Activated T-cell treated with anti-CD3 and anti-CD28 coated beads, Interleukin-2, amount 50 U/mL, for 4 hours (primary cell): ENCODE data around the gene PDIK1L. TPM values are rescaled to one million over a fixed set of nuclear protein-coding genes. Genes with fewer than 3 reads are reported as not detected.

Experiments
- ATAC-seq, 2 donors: fragments of 200-7000 bp; cut with Tn5 transposase; one replicate each; pipeline ENCODE4 v1.10.0; 2021
- DNase-seq: peaks from one replicate; pipeline ENCODE4 v3.0.0-alpha.2; 2020
- H3K27me3 Mint-ChIP-seq: one replicate; pipeline ENCODE4 v1.8.0; 2021; ENCODE audit warnings: low read depth, mixed read lengths
- H3K36me3 Mint-ChIP-seq: one replicate; pipeline ENCODE4 v1.8.0; 2022; ENCODE audit warnings: mixed read lengths; ENCODE audit not compliant: insufficient read depth
- H3K4me1 Mint-ChIP-seq: one replicate; pipeline ENCODE4 v1.8.0; 2021; ENCODE audit warnings: low read depth, mixed read lengths
- H3K4me3 Mint-ChIP-seq: one replicate; pipeline ENCODE4 v1.8.0; 2021; ENCODE audit warnings: mild to moderate bottlenecking, moderate library complexity, mixed read lengths
- H3K9me3 Mint-ChIP-seq: one replicate; pipeline ENCODE4 v1.8.0; 2021; ENCODE audit warnings: mixed read lengths
- total RNA-seq, 3 donors: library from RNA; stranded (reverse); gene quantifications; one replicate each; pipeline ENCODE4 v1.2.1, GENCODE V29; 2021

The PDIK1L gene
- total RNA-seq, 3 donors from 2014 or later = 9.6 to 13.5 (median 12.2) TPM

DNA sequence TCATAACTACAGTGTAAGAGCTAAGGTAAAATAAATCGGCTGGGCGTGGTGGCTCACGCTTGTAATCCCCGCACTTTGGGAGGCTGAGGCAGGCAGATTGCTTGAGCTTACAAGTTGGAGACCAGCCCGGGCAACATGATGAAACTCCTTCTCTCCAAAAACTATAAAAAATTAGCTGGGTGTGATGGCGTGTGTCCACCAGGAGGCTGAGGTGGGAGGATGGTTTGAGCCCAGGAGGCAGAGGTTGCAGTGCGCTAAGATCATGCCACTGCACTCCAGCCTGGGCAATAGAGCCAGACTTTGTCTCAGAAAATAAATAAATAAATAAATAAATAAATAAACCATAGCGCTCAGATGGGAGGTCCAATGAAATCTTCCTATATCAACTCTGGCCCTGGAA lies 30.5 kb downstream of the PDIK1L start:
- no peaks in the 10 kb centered on the region for H3K36me3 Mint-ChIP-seq
- H3K9me3 Mint-ChIP-seq = no peaks in the 10 kb centered on the region
- peaks cover 10% of the 10 kb centered on the region for H3K4me1 Mint-ChIP-seq
- DNase-seq (no peak), ATAC-seq (no peak)
- no peak overlapping the region for H3K4me3 Mint-ChIP-seq
- peaks cover 5% of the 10 kb centered on the region for H3K27me3 Mint-ChIP-seq

DNA sequence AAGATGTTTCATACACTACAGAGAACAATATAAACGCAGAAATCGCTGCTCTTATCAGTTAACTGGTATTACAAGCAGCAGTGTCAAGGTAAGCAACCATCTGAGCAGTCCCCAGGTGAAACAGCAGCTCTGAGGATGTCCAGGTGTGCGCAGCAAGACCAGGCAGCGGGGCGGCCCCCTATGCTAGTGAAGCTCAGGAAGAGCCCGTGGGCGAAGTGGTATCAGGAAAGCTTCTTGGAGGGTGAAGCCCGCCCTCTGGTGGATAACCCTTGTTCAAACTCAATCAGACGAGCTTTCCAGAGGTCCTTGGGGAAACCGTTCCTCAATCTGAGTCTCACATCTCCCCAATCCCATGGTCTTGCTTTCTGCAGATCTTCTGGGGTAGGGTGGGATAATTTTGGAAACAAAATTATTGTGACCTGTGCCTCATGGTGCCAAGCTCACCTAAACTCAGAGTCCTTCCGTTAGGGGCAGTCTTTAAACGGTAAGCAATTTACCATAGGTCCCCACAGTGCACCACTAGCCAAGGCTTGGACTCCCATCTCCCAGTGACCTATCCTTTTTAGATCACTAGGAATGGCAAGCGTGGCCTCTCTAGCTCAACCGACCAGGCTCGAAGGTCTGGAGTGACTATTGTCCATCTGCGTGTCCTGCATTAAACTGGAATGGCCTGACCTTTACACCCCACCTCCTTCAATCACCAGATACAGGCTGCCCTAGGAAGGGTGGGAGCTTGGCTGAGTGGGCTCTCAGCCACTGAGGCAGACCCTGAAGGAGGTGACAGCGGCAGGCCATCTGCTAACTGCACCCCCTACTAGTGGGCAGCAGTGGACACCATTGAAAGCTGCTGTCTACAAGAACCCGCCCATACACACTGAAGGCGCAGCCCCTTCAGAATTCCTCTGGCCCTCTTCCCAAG lies 33.7 kb downstream of the PDIK1L start:
- DNase-seq (peak; percentile 80), ATAC-seq (peak; percentile 81 to 96)
- no peak overlapping the region for H3K4me3 Mint-ChIP-seq
- no peaks in the 10 kb centered on the region for H3K36me3 Mint-ChIP-seq
- peaks cover 7% of the 10 kb centered on the region for H3K27me3 Mint-ChIP-seq
- H3K9me3 Mint-ChIP-seq = no peaks in the 10 kb centered on the region
- H3K4me1 Mint-ChIP-seq = peaks cover 3% of the 10 kb centered on the region

DNA sequence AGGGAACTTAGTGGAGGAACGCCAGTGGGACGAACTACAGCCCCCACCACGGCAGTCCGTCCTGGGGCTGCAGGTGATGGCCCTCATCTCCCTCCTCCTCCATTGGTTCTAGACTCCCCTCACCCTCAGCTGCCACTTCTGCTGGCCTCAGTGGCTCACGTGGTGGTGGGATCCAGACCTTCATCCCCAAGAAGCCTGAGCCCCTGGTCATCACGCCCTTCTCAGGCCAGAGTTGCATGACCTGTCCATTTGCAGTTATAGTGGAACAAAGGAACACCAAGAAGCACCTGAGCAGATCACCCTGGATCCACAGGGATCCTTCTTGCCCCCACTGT lies 34.3 kb downstream of the PDIK1L start:
- Mint-ChIP-seq H3K4me1 (peaks cover 3% of the 10 kb centered on the region), H3K27me3 (peaks cover 7% of the 10 kb centered on the region), H3K4me3 (no peak overlapping the region), H3K9me3 (no peaks in the 10 kb centered on the region), H3K36me3 (no peaks in the 10 kb centered on the region)
- ATAC-seq (no peak), DNase-seq (no peak)

DNA sequence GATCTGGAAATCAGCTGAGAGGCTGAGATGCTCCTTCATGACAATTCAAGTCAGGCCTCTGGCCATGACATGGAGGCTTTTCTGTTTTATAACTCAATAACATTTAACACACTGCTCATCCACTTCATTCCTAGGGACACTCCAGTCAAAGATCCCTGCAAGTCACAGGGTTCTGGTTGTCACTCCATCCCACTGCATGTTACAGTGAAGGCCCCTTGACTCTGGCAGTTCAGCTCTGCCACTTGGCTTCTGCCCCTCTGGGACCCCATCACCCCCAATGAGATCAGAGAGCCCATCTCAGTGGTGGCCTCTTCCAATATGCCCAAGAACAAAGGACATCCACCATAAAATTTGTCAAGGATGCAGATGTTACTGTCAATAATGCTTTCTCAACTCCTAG lies 37.3 kb downstream of the PDIK1L start:
- Mint-ChIP-seq H3K4me3 (no peak overlapping the region), H3K27me3 (peaks cover 7% of the 10 kb centered on the region), H3K36me3 (no peaks in the 10 kb centered on the region), H3K4me1 (peaks cover 3% of the 10 kb centered on the region), H3K9me3 (no peaks in the 10 kb centered on the region)
- DNase-seq (no peak), ATAC-seq (no peak)

DNA sequence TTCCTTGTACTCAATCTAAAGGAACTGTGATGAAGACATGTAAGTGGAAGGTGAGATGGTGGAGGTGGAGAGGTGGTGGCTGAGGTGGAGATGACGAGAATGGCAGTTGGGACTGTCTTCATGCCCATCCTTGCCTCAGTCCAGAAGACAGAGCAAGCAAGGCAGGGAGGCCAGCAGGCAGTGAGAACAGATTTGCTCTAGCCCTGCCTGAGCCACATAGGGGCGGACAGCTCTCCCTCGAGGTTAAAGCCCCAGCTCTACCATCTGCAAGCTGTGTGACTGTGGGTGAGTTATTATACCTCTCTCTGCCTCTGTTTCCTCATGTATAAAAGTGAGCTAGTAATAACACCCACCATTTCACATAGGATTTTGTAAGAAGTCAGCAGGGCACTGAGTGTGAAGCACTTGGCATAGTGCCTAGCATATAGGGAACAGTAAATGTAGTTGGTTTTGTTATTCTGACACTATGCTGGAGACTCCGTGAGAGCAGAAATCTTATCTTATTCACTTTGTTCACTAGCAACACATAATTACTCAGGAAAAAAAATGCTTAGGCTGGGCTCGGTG lies 42.4 kb downstream of the PDIK1L start:
- DNase-seq = no peak
- ATAC-seq = no peak
- Mint-ChIP-seq H3K4me1 (peaks cover 3% of the 10 kb centered on the region), H3K4me3 (no peak overlapping the region), H3K9me3 (no peaks in the 10 kb centered on the region), H3K36me3 (no peaks in the 10 kb centered on the region), H3K27me3 (peaks cover 26% of the 10 kb centered on the region)

DNA sequence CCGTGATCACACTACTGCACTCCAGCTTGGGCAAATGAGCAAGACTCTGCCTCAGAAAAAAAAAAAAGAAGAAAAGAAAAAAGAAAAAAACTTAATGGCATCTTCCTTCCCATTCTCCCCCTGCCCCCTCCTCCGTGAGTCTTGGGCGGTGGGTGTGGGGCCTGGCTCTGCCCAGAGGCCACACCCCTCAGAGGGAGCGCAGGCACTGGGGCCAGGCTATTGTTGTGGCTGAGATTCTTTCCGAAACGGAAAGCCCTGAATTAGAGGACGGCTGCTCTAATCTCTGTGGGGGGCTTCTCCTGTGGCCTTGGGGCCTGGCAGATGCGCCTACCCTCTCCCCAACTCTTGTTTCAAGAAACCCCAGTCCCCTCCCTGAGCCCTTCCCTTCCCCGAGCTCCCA lies 43.1 kb downstream of the PDIK1L start:
- H3K27me3 Mint-ChIP-seq = peaks cover 31% of the 10 kb centered on the region

DNA sequence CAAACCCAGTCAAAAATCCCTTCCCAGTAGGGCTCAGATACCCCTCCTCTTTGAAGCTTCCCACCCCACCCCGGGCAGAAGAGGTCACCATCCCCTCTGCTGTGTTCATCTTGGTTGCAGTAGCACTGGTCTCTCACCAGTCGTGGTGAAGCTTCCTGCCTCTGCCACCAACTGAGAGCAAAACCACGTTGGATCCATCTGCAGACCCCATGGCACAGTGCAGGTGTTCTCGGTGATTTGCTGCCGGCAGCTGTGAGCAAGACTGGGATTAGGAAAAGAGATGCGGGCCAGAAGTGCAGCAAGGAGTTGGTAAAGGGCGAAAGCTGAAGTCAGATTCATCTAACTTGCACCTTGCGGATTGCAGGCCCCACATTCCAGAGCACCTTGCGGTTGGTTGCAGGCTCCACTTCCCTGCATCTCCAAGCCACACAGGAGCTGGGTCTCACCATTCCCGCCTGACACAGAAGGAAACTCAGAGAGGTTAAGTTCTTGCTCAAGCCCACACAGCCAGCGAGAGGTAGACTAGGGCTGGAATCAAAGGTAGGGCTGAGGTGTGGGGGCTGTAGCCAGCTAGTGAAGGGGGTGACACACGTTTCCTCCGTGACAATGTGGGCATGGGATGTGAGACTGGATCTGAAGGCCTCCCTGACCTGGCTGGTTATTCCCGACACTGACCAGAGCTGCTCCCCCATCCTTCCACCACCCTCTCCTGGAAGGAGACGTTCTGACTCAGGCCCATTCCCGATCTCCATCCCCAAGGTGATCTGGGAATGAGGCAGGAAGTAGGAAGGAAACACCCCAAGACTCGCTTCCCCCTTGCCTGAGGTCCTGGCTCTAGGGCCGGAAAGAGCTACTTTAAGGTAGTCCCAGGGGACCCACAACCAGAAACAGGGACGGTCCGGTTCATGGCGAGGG lies 44.0 kb downstream of the PDIK1L start:
- Mint-ChIP-seq H3K27me3 (peaks cover 34% of the 10 kb centered on the region), H3K4me1 (peaks cover 3% of the 10 kb centered on the region)
- no peak for ATAC-seq

More for the DNA sequence above, 43.1 kb downstream of the PDIK1L start:
- H3K4me3 Mint-ChIP-seq = no peak overlapping the region
- peaks cover 3% of the 10 kb centered on the region for H3K4me1 Mint-ChIP-seq
- no peaks in the 10 kb centered on the region for H3K9me3 Mint-ChIP-seq
- ATAC-seq = no peak
- no peaks in the 10 kb centered on the region for H3K36me3 Mint-ChIP-seq
- DNase-seq = no peak

DNA sequence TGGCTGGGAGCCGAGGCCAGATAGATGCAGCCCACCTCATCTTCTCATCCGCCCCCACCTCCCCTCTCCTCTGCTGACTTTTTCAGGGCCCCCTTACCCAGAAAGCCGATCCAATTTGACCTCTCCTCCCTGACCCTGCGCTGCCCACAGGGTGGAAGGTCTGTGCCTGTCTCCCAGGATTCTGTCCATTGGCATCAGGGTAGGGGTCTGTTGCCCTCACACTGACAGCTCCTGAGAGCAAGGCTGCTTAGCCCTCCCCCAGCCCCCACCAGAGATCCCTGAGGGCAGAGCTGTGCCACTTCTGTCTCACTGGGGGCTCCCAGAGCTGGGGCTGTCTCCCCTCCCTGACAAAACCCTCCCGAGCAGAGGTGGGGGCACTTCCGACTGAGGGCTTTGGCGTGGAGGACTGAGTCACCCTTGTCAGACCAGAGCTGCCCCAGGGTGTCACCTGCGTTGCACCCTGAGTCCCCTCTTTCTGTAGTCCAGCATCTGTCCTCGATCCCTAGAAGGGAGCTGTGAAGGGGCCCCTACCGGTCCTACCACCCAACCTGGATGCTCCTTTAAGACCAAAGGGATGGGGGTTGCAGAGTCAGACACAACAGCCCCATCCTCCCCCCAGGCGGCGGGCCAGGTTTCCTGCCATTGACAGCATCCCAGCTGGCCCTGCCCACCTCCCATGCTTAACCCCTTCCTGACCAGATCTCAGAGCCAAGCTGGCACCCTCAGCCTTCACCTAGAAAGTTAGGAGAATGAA lies 44.8 kb downstream of the PDIK1L start:
- ATAC-seq (peak; percentile 14 to 20), DNase-seq (no peak)
- H3K36me3 Mint-ChIP-seq = no peaks in the 10 kb centered on the region
- peaks cover 37% of the 10 kb centered on the region for H3K27me3 Mint-ChIP-seq
- peaks cover 3% of the 10 kb centered on the region for H3K4me1 Mint-ChIP-seq
- no peaks in the 10 kb centered on the region for H3K9me3 Mint-ChIP-seq
- no peak overlapping the region for H3K4me3 Mint-ChIP-seq

More for the DNA sequence above, 44.0 kb downstream of the PDIK1L start:
- Mint-ChIP-seq H3K36me3 (no peaks in the 10 kb centered on the region), H3K4me3 (no peak overlapping the region), H3K9me3 (no peaks in the 10 kb centered on the region)
- DNase-seq = no peak

DNA sequence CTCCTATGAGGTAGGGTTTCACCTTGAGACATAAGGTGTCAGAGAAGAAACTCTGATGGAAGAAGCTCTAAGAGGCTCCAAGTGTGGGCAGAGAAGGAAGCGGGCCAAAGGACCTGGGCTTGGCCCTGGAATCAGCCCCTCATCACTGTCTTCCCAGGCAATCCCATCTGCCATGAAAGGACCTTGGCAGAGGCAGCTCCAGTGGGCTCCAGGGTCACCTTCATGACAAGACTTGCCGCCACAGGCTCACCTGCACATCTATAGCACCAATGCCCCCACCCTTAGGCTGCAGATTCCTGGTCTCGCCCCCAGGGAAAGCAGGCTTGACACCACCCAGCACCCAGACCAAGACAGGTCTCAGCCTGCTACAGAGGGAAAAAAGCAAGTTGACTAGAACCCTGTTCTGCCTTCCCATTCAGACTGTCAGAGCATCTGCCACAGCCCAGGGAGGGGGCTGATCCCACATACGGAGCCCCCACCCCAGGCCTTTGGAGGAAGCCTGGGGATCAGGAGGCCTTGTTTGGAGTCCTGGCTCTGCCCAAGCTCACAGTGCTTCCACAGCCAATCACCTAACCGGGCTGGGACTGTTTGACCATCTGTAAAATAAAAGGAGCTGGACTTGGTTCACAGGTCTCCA lies 46.8 kb downstream of the PDIK1L start:
- Mint-ChIP-seq H3K36me3 (no peaks in the 10 kb centered on the region), H3K4me1 (peaks cover 7% of the 10 kb centered on the region), H3K9me3 (no peaks in the 10 kb centered on the region), H3K27me3 (peaks cover 48% of the 10 kb centered on the region), H3K4me3 (no peak overlapping the region)
- DNase-seq (no peak), ATAC-seq (no peak)

DNA sequence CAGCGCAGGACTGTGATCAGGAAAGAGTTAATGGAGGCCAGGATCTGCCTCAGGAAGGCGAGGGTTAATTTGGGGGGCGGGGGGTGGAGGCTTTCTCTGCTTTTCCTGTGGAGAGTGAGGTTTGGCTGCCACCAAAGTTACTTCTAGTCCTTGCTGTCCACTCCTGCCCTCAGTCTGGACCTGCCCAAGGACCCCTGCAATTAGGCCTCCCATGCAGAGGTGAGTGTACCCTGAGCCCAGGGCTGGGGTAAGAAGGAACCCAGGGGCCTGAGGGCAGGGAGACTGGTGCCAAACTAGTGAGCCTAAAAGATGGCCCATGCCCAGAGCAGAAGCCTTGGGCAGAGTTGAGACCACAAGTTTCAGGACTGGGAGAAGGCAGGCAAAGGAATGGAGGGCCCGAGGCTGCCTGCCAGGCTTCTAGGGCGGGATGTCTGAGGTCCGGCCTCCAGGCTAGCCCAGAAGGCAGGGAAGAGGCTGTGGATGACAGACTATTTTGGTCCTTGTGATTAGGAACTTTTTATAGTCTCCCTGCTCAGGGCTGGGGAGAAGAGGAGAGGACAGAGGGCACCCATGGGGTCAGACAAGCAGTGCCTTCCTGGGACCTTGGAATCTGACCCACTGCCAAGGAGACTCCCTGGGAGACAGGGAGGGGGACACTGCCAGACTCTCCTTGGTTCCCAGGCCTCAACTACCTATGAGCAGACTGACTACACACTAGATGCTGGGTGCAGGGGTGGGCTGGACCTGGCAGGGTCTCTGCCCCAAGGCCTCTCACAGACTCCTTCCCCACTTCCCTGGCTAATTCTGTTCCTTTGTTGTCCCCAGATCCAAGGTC lies 47.5 kb downstream of the PDIK1L start, which contains the start of gene FAM110D:
TSS of gene FAM110D (plus strand) at position 172 of the 835 bp plus-strand sequence. CDS start 2,213 bp downstream, outside the sequence.
- Mint-ChIP-seq H3K4me3 (no peak within 1 kb of the TSS), H3K27me3 (peaks cover 53% of the 10 kb centered on the region), H3K9me3 (no peaks in the 10 kb centered on the region), H3K4me1 (peaks cover 9% of the 10 kb centered on the region), H3K36me3 (no peaks in the 10 kb centered on the region)
- no peak for ATAC-seq
- DNase-seq = no peak

DNA sequence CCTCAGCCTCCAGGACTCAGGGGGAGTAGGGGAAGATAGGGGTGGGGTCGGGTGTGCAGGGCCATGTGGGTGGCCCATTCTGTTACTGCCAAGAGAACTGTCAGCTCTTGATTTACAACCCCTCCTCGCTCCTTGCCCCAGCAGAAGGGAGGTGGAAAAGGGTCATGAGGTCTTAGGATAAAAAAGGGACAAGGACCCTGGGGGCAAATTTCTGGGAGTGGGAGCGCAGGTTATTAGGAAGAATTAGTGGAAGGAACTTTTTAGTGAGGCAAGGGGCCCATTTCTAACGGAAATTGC lies 48.1 kb downstream of the PDIK1L start:
- H3K4me3 Mint-ChIP-seq = no peak overlapping the region
- ATAC-seq = no peak
- H3K36me3 Mint-ChIP-seq = no peaks in the 10 kb centered on the region
- peaks cover 9% of the 10 kb centered on the region for H3K4me1 Mint-ChIP-seq
- DNase-seq = no peak
- H3K27me3 Mint-ChIP-seq = peaks cover 53% of the 10 kb centered on the region
- H3K9me3 Mint-ChIP-seq = no peaks in the 10 kb centered on the region

DNA sequence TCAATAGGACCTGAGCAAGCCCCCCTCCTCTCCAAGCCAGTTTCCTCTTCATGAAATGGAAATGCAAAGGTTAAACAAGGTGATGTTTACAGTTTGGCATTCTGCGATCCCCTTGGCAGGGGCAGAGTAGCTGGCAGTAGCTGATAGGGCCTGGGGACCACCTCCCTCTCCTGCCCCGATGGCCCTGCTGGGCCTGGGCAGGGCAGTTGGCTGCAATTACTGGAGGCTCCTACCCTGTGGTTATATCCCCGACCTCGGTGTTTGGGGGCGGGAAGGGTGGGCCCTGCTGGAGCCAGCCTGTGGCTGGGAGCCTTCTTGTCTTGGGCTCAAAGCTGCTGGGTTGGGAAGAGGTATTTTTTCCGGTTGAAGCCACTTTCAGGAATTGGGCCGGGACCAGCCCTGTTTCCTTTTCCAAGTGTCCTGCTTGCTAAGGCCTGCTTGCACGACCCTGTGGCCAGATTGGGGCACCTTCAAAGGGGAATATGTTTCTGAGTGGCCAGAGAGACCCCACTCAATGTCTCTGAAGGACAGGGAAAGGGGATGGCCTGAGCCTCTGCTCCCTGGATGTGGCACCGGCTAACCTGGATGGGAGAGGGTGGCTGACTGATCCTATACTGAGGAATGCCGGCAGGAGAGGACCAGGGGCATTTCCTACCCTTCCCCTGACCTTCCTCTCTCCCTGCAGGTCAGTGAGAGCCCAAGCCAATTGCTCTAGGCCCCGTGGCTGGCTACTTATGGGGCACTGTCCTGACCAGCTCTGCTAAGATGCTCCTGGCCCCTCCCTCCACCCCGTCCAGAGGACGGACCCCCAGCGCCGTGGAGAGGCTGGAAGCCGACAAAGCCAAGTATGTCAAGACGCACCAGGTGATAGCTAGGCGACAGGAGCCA lies 49.1 kb downstream of the PDIK1L start:
- H3K4me3 Mint-ChIP-seq = no peak overlapping the region
- peaks cover 47% of the 10 kb centered on the region for H3K27me3 Mint-ChIP-seq
- ATAC-seq = no peak
- peaks cover 9% of the 10 kb centered on the region for H3K4me1 Mint-ChIP-seq
- H3K9me3 Mint-ChIP-seq = no peaks in the 10 kb centered on the region
- no peaks in the 10 kb centered on the region for H3K36me3 Mint-ChIP-seq
- DNase-seq = no peak
